NCI-H128 (cell line): ENCODE measurements around the gene TTC33.
"Not testable (repeated sequence)": the region's sequence is repeated elsewhere in the genome, so short reads cannot be mapped to it uniquely, and the experiment has no call there.

ENCODE experiments used
- DNase-seq: peaks from one replicate; lab custom pipeline; 2025; ENCODE audit not compliant: unreplicated experiment; lab: John Stamatoyannopoulos, UW

The TTC33 gene, protein sequence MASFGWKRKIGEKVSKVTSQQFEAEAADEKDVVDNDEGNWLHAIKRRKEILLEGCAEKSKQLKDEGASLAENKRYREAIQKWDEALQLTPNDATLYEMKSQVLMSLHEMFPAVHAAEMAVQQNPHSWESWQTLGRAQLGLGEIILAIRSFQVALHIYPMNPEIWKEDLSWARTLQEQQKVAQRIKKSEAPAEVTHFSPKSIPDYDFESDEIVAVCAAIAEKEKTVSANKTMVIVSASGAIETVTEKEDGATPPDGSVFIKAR

DNA sequence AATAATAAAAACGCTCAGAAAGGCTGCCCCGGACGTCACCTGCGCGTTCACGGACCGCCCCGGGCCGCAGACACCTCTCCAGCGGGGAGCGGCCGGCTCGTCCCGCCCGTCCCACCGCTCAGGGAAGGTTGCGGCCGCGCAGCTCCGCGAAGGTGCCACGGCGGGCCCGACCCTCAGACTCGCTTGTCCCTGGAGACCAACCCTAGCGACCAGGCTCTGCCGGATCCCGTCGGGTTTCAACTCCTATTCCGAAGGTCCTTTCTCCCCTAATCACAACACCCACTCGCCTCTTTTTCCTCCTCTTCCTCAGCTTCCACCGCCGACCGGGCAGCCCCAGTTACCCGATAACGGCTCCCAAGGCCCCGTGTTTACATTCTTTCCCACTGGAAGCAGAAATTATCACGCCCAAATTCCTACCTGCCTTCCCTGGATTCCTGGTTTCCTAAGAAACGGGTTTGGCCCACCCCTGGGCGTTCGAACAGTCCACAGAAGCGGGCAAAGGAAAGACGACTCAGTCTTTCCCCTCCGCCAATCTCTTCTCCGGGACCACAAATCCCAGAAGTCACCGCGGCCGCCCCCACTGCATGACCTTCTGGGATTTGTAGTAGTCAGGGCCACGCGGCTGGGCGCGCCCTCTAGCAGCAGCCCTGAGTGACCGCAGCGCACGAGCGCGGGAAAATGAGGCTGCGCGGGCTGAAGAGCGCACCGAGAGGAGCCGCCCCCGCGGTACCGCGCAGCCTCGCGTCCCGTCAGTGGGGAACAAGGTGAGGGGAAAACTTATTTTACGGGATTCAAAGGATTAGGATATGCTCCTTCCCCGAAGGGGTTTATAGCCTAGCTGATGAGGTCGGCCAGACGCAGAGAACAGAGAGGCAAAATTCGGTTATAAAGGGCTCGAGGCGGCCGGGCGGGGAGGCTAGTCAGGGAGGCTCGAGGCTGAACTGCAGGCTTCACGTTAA lies at the start of gene TTC33:
TTC33 (minus strand) TSS at position 555 of the 959 bp plus-strand sequence. CDS start 8,943 bp downstream, outside the sequence.
- peak; percentile 90 for DNase-seq

DNA sequence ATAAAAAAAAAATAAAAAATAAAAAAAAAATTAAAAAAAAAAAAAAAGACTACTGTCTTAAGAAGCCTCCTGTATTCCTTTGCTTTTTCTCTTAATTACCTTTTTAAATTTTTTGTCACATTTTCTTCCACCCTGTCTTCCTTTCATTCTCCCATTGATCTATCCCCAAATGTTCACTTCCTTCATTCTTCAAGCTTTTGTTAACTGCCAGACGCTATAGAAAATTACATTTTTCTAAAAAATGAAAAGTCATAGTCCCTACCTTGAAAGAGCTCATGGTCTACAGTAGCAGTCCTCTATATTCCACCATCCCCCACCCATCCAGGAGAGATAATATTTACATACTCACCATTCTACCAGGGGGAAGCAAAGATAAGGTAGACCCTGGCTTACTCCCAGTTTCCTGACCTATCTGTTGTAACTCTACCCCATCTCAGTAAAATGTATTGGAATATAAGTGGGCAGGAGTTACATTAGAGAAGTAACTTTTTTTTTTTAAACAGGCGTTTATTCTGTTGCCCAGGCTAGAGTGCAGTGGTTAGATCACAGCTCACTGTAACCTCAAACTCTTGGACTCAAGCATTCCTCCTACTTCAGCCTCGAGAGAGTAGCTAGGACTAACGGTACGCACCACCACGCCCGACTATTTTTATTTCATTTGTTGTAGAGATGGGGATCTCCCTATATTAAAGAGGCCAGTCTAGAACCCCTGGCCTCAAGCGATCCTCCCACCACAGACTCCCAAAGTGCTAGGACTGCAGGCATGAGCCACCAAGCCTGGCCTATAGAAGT lies 46.2 kb upstream of the TTC33 start:
- no peak for DNase-seq

DNA sequence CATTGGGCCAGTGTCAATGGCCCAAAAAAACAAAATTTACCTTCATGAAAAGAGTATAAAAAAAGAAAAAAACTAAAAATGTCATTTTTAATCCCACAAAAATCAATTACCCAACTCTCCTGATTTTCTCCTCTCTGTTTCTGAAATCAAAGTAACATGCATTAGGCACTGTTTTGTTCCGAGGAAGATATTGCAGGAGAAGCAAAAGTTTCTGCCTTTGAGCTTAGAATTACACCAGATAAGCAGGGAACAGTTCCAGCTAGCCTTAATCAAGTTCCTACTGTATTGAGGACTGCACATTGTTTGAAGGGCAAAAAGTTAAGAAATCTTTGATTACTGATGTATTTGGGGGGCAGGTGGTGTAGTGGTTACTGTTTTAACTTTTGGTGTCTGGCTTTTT lies 43.5 kb upstream of the TTC33 start:
- DNase-seq: no peak

DNA sequence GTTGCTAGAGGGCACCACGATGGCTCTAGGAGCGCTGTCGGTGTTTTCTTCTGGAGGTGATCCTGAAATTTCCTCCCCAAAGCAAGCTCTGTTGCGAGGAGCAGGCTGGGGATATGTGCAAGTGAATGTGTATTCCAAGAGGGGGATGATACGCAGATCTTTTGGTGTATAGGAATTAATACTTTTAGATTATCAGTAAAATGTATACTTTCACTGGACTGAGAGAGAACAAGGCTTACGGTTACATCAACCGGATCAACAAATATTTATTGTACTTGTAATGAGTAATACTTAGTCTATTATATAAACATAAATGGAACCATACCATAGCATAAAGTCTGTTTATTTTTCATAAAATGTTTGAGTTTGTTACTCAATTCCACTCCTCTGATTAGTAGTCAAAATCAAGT lies 43.0 kb upstream of the TTC33 start:
- DNase-seq: no peak

DNA sequence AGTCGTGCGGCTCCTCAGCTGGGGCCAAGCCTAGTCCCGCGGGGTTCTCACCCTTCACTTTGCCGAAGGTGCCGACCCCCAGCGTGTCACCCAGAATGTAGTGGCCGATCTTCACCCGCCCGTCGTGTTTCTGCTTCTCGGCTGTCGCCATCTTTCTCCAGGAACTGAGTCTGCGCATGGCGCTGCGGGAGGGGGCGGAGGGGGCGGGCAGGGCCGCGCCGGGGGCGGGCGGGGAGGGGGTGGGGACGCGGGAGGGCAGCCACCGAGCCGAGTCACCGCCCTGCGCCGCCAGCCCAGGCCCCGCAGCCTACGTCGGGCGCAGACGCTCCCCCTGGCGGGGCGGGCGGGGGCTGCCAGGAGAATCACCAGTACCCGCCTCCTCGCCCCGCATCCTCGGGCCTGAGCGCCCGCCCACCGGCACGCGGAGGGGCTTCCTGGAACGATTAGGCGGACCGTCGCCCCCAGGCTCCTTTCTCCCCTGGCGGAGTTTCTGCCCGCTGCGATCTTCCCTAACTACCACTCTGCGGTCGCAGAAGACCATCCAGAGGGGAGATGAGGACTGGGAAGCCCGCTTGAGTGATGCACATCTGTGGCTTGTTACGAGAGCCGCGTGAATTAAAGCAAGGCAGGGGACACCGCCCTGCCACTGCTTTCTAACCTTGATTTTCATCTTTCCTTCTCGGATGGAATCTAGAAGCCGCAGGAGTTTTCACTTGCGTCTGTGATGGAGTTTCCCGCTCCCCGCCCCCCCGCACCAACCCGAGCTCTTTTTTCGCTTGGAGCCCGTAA lies 42.4 kb upstream of the TTC33 start, which contains the start of gene PRKAA1:
PRKAA1 (minus strand) TSS at position 363 of the 789 bp plus-strand sequence; CDS start at position 178, 185 bp downstream.
- DNase-seq: peak; percentile 64

DNA sequence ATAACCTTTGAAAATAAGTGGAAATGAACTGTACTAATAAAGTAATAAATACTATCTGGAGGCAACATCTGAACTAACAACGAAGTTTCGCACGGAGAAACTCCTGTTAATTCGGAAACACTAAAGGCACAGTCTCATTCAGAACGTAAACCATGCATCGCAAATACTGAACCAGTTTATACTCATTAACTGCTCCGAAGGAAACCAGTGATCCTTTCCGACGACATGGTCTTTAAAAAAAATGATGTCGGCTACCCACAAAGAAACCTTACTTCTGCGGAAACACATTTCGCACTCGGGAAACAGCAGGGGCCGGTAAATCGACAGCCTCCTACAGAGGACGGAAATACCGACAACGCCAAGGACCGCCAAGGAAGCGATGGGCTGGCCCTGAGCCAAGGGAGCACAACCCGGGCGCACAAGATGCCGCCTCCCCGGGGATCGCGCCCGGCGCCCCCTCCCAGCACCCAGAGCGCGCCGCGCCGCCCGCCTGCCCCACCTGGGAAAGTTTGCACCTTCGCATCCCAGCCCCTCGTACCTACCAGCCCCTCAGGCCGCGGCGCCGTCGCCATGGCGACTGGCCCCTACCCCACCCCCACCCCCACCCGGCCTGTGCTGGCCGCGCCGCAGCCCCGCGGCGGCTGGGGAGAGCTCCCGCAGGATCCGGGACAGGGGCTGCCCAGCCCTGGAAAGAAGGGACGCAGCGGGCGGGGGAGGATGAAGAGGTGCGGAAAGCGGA lies 41.7 kb upstream of the TTC33 start:
- peak; percentile 27 for DNase-seq

DNA sequence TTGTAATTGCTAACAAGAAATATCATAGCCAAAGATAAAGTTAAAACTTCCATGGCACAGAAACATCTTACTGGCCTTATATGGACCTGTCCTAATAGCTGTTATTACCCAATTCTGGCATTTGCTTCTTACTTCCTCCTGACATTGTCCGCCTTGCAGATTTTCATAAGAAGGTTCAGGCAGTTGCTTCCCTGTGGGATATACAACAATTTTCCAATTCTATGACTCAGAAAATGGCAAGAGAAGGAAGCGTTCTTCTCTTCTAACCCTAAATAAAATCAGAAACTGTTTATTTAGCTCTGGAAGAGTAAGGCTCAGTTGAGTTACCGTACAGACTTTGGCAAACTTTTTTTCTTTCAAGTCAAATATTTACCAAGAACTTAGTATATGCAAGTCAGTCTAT lies 40.7 kb upstream of the TTC33 start:
- no peak for DNase-seq

DNA sequence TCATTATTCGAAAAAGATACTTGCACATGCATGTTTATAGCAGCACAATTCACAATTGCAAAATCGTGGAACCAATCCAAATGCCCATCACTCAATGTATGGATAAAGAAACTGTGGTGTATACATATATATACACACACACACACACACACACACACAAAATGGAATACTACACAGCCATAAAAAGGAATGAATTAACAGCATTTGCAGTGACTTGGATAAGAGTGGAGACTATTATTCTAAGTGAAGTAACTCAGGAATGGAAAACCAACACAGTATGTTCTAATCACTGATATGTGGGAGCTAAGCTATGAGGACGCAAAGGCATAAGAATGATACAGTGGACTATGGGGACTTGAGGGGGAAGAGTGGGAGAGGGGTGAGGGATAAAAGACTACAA lies 39.1 kb upstream of the TTC33 start:
- not testable (repeated sequence) for DNase-seq

DNA sequence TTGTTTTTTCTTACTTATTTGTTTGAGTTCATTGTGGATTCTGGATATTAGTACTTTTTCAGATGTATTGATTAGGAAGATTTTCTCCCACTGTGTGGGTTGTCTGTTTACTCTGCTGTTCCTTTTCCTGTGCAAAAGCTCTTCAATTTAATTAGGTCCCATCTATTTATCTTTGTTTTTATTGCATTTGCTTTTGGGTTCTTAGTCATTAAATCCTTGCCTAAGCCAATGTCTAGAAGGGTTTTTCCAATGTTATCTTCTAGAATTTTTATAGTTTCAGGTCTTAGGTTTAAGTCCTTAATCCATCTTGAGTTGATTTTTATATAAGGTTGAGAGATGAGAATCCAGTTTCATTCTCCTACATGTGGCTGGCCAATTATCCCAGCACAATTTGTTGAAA lies 38.6 kb upstream of the TTC33 start:
- DNase-seq: not testable (repeated sequence)

DNA sequence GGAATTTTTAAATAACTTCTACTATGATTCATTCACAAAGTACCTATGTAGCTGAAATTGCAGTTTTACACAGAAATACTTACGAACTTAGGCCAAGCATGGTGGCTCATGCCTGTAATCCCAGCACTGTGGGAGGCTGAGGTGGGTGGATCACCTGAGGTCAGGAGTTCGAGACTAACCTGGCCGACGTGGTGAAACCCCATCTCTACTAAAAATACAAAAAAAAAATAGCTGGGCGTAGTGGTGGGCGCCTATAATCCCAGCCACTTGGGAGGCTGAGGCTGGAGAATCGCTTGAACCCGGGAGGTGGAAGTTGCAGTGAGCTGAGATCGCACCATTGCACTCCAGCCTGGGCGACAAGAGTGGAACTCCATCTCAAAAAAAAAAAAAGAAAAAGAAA lies 36.9 kb upstream of the TTC33 start:
- DNase-seq: not testable (repeated sequence)

DNA sequence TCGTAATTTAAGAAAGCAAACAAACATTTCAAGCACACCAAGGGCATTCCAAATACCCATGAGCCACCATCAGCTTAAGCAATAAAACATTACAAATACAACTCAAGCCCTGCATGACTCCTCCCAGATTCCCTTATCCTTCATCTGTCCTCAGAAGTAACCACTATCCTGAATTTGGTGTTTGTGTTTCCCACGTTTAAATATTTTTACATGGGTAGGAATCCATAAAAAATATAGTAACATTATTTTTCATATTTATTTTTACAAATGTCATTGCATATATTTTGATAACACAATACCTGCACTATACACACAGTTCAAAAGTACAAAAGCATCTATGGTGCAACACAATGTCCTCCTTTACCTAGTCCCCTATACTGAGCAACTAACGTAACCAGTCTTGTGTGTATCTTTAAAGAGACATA lies 36.0 kb upstream of the TTC33 start:
- no peak for DNase-seq

DNA sequence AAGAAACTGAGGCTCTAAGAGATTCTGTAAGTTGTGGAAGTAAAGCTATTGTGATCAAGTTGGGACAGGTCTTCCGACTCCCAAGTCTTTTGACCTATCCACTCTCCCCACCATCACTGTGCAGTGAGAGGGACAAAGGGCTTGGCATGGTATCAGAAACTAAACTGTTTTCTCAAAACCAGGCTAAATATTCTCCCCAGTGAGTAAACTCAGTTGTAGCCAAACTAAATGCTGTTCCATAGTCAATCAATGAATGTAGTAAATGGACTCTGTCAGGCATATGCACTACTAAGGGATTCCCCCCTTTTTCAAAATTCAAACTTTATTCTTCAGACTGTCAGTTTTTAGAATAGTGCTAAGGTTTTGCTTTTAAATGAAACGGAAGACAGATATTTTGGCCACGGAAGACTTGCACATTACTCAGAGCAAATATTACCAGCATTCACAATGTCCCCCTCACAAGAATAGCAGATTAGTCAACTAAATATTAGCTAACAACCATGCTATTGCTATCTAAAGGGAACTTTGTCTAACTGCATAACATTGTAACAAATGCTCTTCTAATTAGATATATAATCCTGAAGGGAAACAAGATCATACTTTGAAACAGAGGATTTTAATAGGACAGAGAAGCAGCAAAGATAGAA lies 35.3 kb upstream of the TTC33 start:
- no peak for DNase-seq

DNA sequence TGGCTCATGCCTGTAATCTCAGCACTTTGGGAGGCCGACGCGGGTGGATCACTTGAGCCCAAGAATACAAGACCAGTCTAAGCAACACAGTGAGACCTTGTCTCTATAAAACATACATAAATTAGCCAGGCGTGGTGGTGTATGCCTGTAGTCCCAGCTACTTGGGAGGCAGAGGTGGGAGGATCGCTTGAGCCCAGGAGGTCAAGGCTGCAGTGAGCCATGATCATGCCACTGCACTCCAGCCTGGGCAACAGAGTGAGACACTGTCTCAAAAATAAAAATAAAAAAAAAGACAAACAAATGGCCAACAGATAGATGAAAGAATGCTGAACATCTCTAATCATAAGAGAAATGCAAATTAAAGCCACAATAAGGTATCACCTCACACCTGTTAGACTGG lies 33.2 kb upstream of the TTC33 start:
- not testable (repeated sequence) for DNase-seq

DNA sequence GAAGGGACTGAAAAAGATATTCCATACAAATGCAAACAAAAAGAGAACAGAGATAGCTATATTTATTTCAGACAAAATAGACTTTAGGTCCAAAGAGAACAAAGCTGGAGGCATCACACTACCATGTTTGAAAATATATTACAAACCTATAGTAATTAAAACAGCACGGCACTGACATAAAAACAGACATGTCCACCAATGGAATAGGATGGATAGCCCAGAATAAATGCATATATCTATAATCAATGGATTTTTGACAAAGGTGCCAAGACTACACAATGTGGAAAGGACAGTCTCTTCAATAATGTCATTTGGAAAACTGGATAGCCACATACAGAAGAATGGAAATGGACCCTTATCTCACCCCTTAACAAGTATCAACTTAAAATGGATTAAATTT lies 32.2 kb upstream of the TTC33 start:
- DNase-seq: no peak

DNA sequence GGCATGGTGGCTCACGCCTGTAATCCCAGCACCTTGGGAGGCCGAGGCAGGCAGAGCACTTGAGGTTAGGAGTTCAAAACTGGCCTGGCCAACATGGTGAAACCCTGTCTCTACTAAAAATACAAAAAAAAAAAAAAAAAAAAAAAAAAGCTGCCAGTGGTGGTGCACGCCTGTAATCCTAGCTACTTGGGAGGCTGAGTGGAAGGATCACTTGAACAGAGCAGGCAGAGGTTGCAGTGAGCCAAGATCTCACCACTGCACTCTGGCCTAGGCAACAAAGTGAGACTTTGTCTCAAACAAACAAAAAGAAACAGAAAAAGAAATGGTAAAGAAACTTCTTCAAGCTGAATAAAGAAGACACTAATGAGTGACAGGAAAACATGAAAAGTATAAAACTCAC lies 30.9 kb upstream of the TTC33 start:
- not testable (repeated sequence) for DNase-seq

DNA sequence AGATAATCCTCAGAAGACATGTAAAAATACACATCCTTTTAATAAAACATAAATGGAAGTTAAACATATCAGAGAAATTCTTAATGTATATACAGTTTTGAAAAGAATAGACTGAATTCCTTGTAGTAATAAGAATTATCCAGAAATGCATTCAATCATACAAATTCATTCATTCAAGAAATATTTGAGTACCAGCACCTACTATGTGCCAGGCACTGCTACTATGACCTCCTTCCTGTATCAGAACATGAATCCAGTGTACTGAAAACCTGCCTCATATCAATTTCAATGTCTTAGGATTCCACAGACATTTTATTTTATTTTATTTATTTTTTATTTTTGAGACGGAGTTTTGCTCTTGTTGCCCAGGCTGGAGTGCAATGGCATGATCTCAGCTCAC lies 29.2 kb upstream of the TTC33 start:
- no peak for DNase-seq

DNA sequence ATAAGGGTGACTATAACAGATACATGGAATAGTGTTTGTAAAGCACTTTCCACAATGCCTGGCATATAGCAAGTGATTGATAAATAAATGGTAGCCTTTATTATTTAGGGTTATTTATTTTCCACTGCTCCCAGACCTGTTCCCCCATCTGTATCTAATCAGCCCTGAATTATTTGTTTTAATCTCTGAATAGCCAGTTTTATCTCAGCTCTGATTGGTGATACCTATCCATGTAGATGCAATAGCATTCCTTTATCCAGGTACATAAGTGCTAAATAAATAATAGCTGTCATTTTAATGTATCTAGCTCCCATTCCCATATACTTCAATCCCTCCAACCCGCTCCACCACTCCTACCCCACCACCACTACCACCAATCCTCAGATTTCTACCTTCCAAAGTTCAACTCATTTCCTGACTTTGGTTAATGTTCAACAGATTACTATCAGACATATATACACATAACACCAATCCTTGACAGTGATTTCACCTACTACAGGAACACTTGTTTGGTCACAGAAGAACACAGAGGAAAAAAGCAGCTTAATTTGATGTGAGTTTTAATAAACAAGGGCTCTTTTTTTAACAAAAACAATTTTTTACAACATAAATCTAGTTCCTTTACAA lies 28.4 kb upstream of the TTC33 start:
- no peak for DNase-seq

DNA sequence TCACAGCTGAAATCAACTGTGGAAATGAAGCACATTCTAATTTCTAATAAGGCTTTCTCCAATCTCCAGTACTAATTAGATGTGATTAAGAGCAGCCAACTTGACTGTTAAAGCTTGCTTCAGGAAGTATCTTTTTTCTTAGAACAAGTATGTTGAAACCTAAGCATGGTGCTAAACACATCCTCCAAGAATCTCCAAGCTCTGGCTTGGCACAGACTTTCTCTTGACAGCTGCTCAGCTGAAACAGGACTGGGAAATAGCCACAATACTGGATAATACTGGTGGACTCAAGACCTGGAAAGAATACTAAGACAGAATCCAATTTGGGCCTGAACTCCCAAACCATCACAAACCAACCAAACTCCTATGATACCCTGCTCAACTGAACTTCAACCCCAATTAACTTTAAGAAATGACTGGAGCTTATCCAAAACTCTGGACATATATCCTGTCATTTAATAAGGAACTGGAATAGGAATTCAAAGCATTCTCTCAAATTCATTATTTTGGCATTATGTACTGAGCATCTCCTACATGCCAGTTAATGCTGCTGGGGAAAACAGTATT lies 26.2 kb upstream of the TTC33 start:
- DNase-seq: no peak
